Measurements from ENCODE around the gene TAGLN2.

TAGLN2 gene

GRCh38 chr1:159924791-159925718 lies at the start of gene TAGLN2:
Gene TAGLN2 (minus strand): TSS chr1:159925507. CDS start chr1:159920509, 4,998 bp downstream.
- peak within 1 kb of the TSS; percentile 82 for H3K4me3 ChIP-seq (ENCODE audit: low read length)
- TF ChIP-seq ZNF274 (IDR thresholded peaks at IDR 0.05; ENCODE audit: low read depth, low read length): no peak

GRCh38 chr1:159974350-159974965 lies 49.2 kb upstream of the TAGLN2 start:
- no peak for TF ChIP-seq ZNF274 (IDR thresholded peaks at IDR 0.05; ENCODE audit: low read depth, low read length)
- H3K4me3 ChIP-seq (ENCODE audit: low read length): no peak overlapping the region

GRCh38 chr1:159973350-159973940 lies 48.1 kb upstream of the TAGLN2 start:
- no peak for TF ChIP-seq ZNF274 (IDR thresholded peaks at IDR 0.05; ENCODE audit: low read depth, low read length)
- no peak overlapping the region for H3K4me3 ChIP-seq (ENCODE audit: low read length)

GRCh38 chr1:159972443-159973205 lies 47.3 kb upstream of the TAGLN2 start:
- H3K4me3 ChIP-seq (ENCODE audit: low read length): no peak overlapping the region
- TF ChIP-seq ZNF274 (IDR thresholded peaks at IDR 0.05; ENCODE audit: low read depth, low read length): no peak

- H3K4me3 ChIP-seq (ENCODE audit: low read length): no peak overlapping the region
- no peak for TF ChIP-seq ZNF274 (IDR thresholded peaks at IDR 0.05; ENCODE audit: low read depth, low read length)
Measured at GRCh38 chr1:159970932-159971342, 45.6 kb upstream of the TAGLN2 start.

GRCh38 chr1:159968901-159969300 lies 43.6 kb upstream of the TAGLN2 start:
- no peak for TF ChIP-seq ZNF274 (IDR thresholded peaks at IDR 0.05; ENCODE audit: low read depth, low read length)

GRCh38 chr1:159965263-159965662 lies 40.0 kb upstream of the TAGLN2 start:
- no peak for TF ChIP-seq ZNF274 (IDR thresholded peaks at IDR 0.05; ENCODE audit: low read depth, low read length)
- H3K4me3 ChIP-seq (ENCODE audit: low read length): no peak overlapping the region

More at GRCh38 chr1:159968901-159969300, 43.6 kb upstream of the TAGLN2 start:
- no peak overlapping the region for H3K4me3 ChIP-seq (ENCODE audit: low read length)

- no peak overlapping the region for H3K4me3 ChIP-seq (ENCODE audit: low read length)
- no peak for TF ChIP-seq ZNF274 (IDR thresholded peaks at IDR 0.05; ENCODE audit: low read depth, low read length)
Measured at GRCh38 chr1:159964144-159964543, 38.8 kb upstream of the TAGLN2 start.

- TF ChIP-seq ZNF274 (IDR thresholded peaks at IDR 0.05; ENCODE audit: low read depth, low read length): no peak
- H3K4me3 ChIP-seq (ENCODE audit: low read length): no peak overlapping the region
Measured at GRCh38 chr1:159962176-159962575, 36.9 kb upstream of the TAGLN2 start.

- TF ChIP-seq ZNF274 (IDR thresholded peaks at IDR 0.05; ENCODE audit: low read depth, low read length): no peak
- no peak overlapping the region for H3K4me3 ChIP-seq (ENCODE audit: low read length)
Measured at GRCh38 chr1:159961636-159962035, 36.3 kb upstream of the TAGLN2 start.

GRCh38 chr1:159960721-159961381 lies 35.5 kb upstream of the TAGLN2 start:
- no peak overlapping the region for H3K4me3 ChIP-seq (ENCODE audit: low read length)
- no peak for TF ChIP-seq ZNF274 (IDR thresholded peaks at IDR 0.05; ENCODE audit: low read depth, low read length)

- no peak for TF ChIP-seq ZNF274 (IDR thresholded peaks at IDR 0.05; ENCODE audit: low read depth, low read length)
- no peak overlapping the region for H3K4me3 ChIP-seq (ENCODE audit: low read length)
Measured at GRCh38 chr1:159959451-159959850, 34.1 kb upstream of the TAGLN2 start.

GRCh38 chr1:159958719-159959380 lies 33.5 kb upstream of the TAGLN2 start:
- no peak overlapping the region for H3K4me3 ChIP-seq (ENCODE audit: low read length)
- TF ChIP-seq ZNF274 (IDR thresholded peaks at IDR 0.05; ENCODE audit: low read depth, low read length): no peak

Data from GM08714 (cell line).